ENCODE measurements around the gene DAPK1.

DAPK1 gene

DNA sequence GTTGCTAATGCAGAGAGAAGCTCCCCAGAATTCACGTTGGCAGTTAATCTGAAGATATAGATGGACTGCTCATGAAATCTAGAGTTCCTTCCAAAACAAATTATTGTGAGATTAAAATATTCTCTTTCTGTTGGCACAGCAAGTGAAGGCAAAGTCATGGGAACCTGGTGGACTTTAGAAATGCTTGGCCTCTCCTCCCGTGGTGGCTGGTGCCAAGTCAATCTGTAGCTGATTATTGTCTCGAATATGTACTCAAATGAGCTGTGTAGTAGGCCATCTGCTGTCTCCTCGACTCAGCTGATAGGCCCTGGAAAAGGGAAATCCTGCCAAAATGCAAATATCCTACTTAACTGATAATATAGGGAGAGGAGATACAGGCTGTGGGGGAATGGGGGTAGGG lies 69.3 kb downstream of the DAPK1 start:
- no peak overlapping the region for H2BK5ac ChIP-seq (ENCODE audit: low read depth, low read length, poor library complexity, severe bottlenecking)
- no peak overlapping the region for H3K18ac ChIP-seq (ENCODE audit: low read depth in 1 of 2, low read length in 2 of 2)
- H3K14ac ChIP-seq (ENCODE audit: low read length in 2 of 2) = no peak overlapping the region
- H3K23ac ChIP-seq (ENCODE audit: low read length in 2 of 2) = no peak overlapping the region
- WGBS = 82% methylated on average over 3 of the region's 4 CpGs
- no peak overlapping the region for H3K4me3 ChIP-seq (ENCODE audit: insufficient read depth in 1 of 2, low read depth in 1 of 2, low read length in 2 of 2)
- no peak overlapping the region for H2AFZ ChIP-seq (ENCODE audit: low read depth, low read length)
- no peak overlapping the region for H3K4me2 ChIP-seq (ENCODE audit: low read length, poor library complexity, severe bottlenecking)
- no peak overlapping the region for H3K9ac ChIP-seq (ENCODE audit: low read length)
- no peaks in the 10 kb centered on the region for H3K9me3 ChIP-seq (ENCODE audit: control insufficient read depth, low read length)
- H3K27ac ChIP-seq (ENCODE audit: low read length, poor library complexity, severe bottlenecking) = no peak overlapping the region
- peak overlapping the region; percentile 44 for H2BK15ac ChIP-seq (ENCODE audit: low read depth, poor library complexity, severe bottlenecking)
- peaks cover 37% of the 10 kb centered on the region for H3K79me1 ChIP-seq (replicated peaks; ENCODE audit: low read length, poor library complexity, severe bottlenecking)
- no peak overlapping the region for H2AK5ac ChIP-seq (ENCODE audit: low read length, severe bottlenecking)
- no peak overlapping the region for H2BK12ac ChIP-seq (ENCODE audit: low read length in 2 of 2)
- H3K4ac ChIP-seq (ENCODE audit: low read depth in 1 of 2, low read length in 2 of 2) = no peak overlapping the region
- H4K8ac ChIP-seq (ENCODE audit: low read length) = no peak overlapping the region
- H3K27me3 ChIP-seq (ENCODE audit: control insufficient read depth in 1 of 2, insufficient read depth in 1 of 2, low read length in 2 of 2) = no peaks in the 10 kb centered on the region
- H3K4me1 ChIP-seq (ENCODE audit: control insufficient read depth, insufficient read depth, low read depth, low read length) = peaks cover 19% of the 10 kb centered on the region
- DNase-seq = no peak
- peaks cover 0 to 18% of the 10 kb centered on the region in 2 experiments for H3K36me3 ChIP-seq (ENCODE audit: control insufficient read depth in 1 of 2, insufficient read depth in 2 of 2, low read depth in 1 of 2, low read length in 2 of 2)
- H4K91ac ChIP-seq (ENCODE audit: low read length) = no peak overlapping the region
- no peak overlapping the region for H2BK120ac ChIP-seq (ENCODE audit: low read depth, low read length)

DNA sequence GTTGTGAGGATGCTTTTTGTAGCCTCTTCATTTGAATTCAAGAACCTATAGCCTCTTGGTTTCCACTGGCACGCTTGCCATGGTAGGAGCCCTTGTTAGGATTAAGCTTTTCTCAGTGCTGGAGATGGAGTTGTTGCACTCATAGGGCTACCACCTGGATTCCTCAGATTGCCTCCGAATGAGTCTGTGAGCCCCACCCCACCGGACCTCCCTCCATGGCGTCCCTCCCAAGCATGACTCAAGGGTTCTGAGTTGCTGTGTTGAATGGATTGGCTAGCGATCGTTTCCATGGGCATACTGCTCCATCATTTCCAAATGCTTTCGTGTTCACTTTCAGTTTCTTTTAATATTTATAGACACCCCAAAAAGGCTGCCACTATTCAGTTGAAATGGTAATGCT lies 69.9 kb downstream of the DAPK1 start:
- no peak overlapping the region for H3K4ac ChIP-seq (ENCODE audit: low read depth in 1 of 2, low read length in 2 of 2)
- H2BK5ac ChIP-seq (ENCODE audit: low read depth, low read length, poor library complexity, severe bottlenecking) = no peak overlapping the region
- H3K4me2 ChIP-seq (ENCODE audit: low read length, poor library complexity, severe bottlenecking) = no peak overlapping the region
- H2BK15ac ChIP-seq (ENCODE audit: low read depth, poor library complexity, severe bottlenecking) = no peak overlapping the region
- no peak overlapping the region for H2AFZ ChIP-seq (ENCODE audit: low read depth, low read length)
- no peak overlapping the region for H3K14ac ChIP-seq (ENCODE audit: low read length in 2 of 2)
- peaks cover 37% of the 10 kb centered on the region for H3K79me1 ChIP-seq (replicated peaks; ENCODE audit: low read length, poor library complexity, severe bottlenecking)
- no peak overlapping the region for H2BK120ac ChIP-seq (ENCODE audit: low read depth, low read length)
- no peak overlapping the region for H3K27ac ChIP-seq (ENCODE audit: low read length, poor library complexity, severe bottlenecking)
- H3K4me3 ChIP-seq (ENCODE audit: insufficient read depth in 1 of 2, low read depth in 1 of 2, low read length in 2 of 2) = peak overlapping the region in 1 of 2 experiments; percentile 50
- no peak overlapping the region for H3K23ac ChIP-seq (ENCODE audit: low read length in 2 of 2)
- no peaks in the 10 kb centered on the region for H3K9me3 ChIP-seq (ENCODE audit: control insufficient read depth, low read length)
- WGBS = 94% methylated on average over 4 of the region's 7 CpGs
- H3K18ac ChIP-seq (ENCODE audit: low read depth in 1 of 2, low read length in 2 of 2) = no peak overlapping the region
- peak overlapping the region in 1 of 2 experiments; percentile 43 for H2BK12ac ChIP-seq (ENCODE audit: low read length in 2 of 2)
- peaks cover 0 to 18% of the 10 kb centered on the region in 2 experiments for H3K36me3 ChIP-seq (ENCODE audit: control insufficient read depth in 1 of 2, insufficient read depth in 2 of 2, low read depth in 1 of 2, low read length in 2 of 2)
- peak overlapping the region; percentile 37 for H3K9ac ChIP-seq (ENCODE audit: low read length)
- no peak overlapping the region for H4K91ac ChIP-seq (ENCODE audit: low read length)
- no peak overlapping the region for H4K8ac ChIP-seq (ENCODE audit: low read length)
- H3K27me3 ChIP-seq (ENCODE audit: control insufficient read depth in 1 of 2, insufficient read depth in 1 of 2, low read length in 2 of 2) = no peaks in the 10 kb centered on the region
- H3K4me1 ChIP-seq (ENCODE audit: control insufficient read depth, insufficient read depth, low read depth, low read length) = peaks cover 22% of the 10 kb centered on the region
- DNase-seq = no peak
- H2AK5ac ChIP-seq (ENCODE audit: low read length, severe bottlenecking) = no peak overlapping the region

DNA sequence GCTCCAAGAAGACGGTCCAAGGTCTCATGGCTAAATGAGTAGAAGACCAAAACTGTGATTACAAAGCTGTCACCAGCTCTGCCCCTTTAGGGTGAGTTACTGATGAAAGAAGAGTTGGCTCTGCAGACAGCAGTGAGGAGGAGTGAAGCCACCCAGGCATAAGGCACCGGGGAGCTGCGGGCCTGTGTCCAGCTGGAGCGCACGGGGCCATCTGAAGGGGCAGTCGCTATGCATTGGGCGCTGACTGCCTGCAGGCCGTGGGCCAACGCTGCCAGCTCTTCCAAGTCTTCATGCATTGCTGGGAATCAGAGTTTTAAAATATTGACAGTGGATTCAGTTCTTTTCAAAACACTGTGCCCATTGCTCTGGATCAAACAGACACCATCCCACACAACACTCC lies 70.3 kb downstream of the DAPK1 start:
- H2AK5ac ChIP-seq (ENCODE audit: low read length, severe bottlenecking) = no peak overlapping the region
- no peak overlapping the region for H4K91ac ChIP-seq (ENCODE audit: low read length)
- peak overlapping the region in 1 of 2 experiments; percentile 50 for H3K4me3 ChIP-seq (ENCODE audit: insufficient read depth in 1 of 2, low read depth in 1 of 2, low read length in 2 of 2)
- peaks cover 37% of the 10 kb centered on the region for H3K79me1 ChIP-seq (replicated peaks; ENCODE audit: low read length, poor library complexity, severe bottlenecking)
- H2BK120ac ChIP-seq (ENCODE audit: low read depth, low read length) = no peak overlapping the region
- H2BK12ac ChIP-seq (ENCODE audit: low read length in 2 of 2) = no peak overlapping the region
- WGBS = 95% methylated on average over 9 of the region's 9 CpGs
- H3K36me3 ChIP-seq (ENCODE audit: control insufficient read depth in 1 of 2, insufficient read depth in 2 of 2, low read depth in 1 of 2, low read length in 2 of 2) = peaks cover 0 to 22% of the 10 kb centered on the region in 2 experiments
- H3K27ac ChIP-seq (ENCODE audit: low read length, poor library complexity, severe bottlenecking) = no peak overlapping the region
- H3K27me3 ChIP-seq (ENCODE audit: control insufficient read depth in 1 of 2, insufficient read depth in 1 of 2, low read length in 2 of 2) = no peaks in the 10 kb centered on the region
- H3K4me1 ChIP-seq (ENCODE audit: control insufficient read depth, insufficient read depth, low read depth, low read length) = peaks cover 22% of the 10 kb centered on the region
- H4K8ac ChIP-seq (ENCODE audit: low read length) = no peak overlapping the region
- H2AFZ ChIP-seq (ENCODE audit: low read depth, low read length) = no peak overlapping the region
- no peak overlapping the region for H3K23ac ChIP-seq (ENCODE audit: low read length in 2 of 2)
- peak overlapping the region; percentile 29 for H2BK15ac ChIP-seq (ENCODE audit: low read depth, poor library complexity, severe bottlenecking)
- H2BK5ac ChIP-seq (ENCODE audit: low read depth, low read length, poor library complexity, severe bottlenecking) = no peak overlapping the region
- no peak overlapping the region for H3K4me2 ChIP-seq (ENCODE audit: low read length, poor library complexity, severe bottlenecking)
- H3K9me3 ChIP-seq (ENCODE audit: control insufficient read depth, low read length) = no peaks in the 10 kb centered on the region
- H3K9ac ChIP-seq (ENCODE audit: low read length) = peak overlapping the region; percentile 37
- DNase-seq = no peak
- no peak overlapping the region for H3K18ac ChIP-seq (ENCODE audit: low read depth in 1 of 2, low read length in 2 of 2)
- no peak overlapping the region for H3K4ac ChIP-seq (ENCODE audit: low read depth in 1 of 2, low read length in 2 of 2)
- H3K14ac ChIP-seq (ENCODE audit: low read length in 2 of 2) = no peak overlapping the region

DNA sequence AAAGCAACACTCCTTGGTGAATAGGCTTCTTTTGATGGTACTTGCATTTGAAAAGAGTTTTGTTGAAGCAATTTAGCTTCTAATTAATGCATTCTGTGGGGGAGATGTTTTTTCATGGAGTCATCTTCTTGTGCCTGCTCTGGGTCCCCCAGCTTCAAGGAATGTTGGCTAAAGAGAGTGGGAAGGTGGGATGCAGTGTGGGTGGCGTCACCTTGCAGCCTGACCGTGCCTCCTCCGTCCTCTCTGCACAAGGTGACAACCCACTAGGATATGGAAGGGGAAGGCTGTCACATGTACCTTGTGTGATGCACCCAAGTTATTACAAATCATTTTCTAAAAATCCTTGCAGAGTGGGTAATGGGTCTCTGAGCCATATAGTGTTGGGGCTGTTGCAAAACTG lies 70.7 kb downstream of the DAPK1 start:
- Histone ChIP-seq H3K23ac (ENCODE audit: low read length in 2 of 2) (no peak overlapping the region), H3K79me1 (replicated peaks; ENCODE audit: low read length, poor library complexity, severe bottlenecking) (peaks cover 38% of the 10 kb centered on the region), H2AK5ac (ENCODE audit: low read length, severe bottlenecking) (no peak overlapping the region), H2BK5ac (ENCODE audit: low read depth, low read length, poor library complexity, severe bottlenecking) (no peak overlapping the region), H3K9ac (ENCODE audit: low read length) (no peak overlapping the region), H3K18ac (ENCODE audit: low read depth in 1 of 2, low read length in 2 of 2) (peak overlapping the region in 1 of 2 experiments; percentile 61), H3K4me1 (ENCODE audit: control insufficient read depth, insufficient read depth, low read depth, low read length) (peaks cover 23% of the 10 kb centered on the region), H3K9me3 (ENCODE audit: control insufficient read depth, low read length) (no peaks in the 10 kb centered on the region), H2AFZ (ENCODE audit: low read depth, low read length) (no peak overlapping the region), H3K4me2 (ENCODE audit: low read length, poor library complexity, severe bottlenecking) (no peak overlapping the region), H3K4ac (ENCODE audit: low read depth in 1 of 2, low read length in 2 of 2) (no peak overlapping the region), H3K4me3 (ENCODE audit: insufficient read depth in 1 of 2, low read depth in 1 of 2, low read length in 2 of 2) (no peak overlapping the region), H2BK15ac (ENCODE audit: low read depth, poor library complexity, severe bottlenecking) (no peak overlapping the region), H2BK120ac (ENCODE audit: low read depth, low read length) (no peak overlapping the region), H3K14ac (ENCODE audit: low read length in 2 of 2) (no peak overlapping the region), H4K8ac (ENCODE audit: low read length) (no peak overlapping the region), H3K36me3 (ENCODE audit: control insufficient read depth in 1 of 2, insufficient read depth in 2 of 2, low read depth in 1 of 2, low read length in 2 of 2) (peaks cover 0 to 24% of the 10 kb centered on the region in 2 experiments), H3K27ac (ENCODE audit: low read length, poor library complexity, severe bottlenecking) (no peak overlapping the region), H4K91ac (ENCODE audit: low read length) (no peak overlapping the region), H2BK12ac (ENCODE audit: low read length in 2 of 2) (peak overlapping the region in 1 of 2 experiments; percentile 75), H3K27me3 (ENCODE audit: control insufficient read depth in 1 of 2, insufficient read depth in 1 of 2, low read length in 2 of 2) (no peaks in the 10 kb centered on the region)
- 83% methylated on average over 1 of the region's 3 CpGs for WGBS
- DNase-seq = no peak

Measured in mesenchymal stem cell (in vitro differentiated cells and primary cell).